CMK (cell line): ENCODE data around the gene B3GNT7.
"Not testable (repeated sequence)": the region's sequence is repeated elsewhere in the genome, so short reads cannot be mapped to it uniquely, and the experiment has no call there.

Experiments used
- DNase-seq: peaks from one replicate; pipeline ENCODE4 v3.0.0-alpha.2; 2010; ENCODE audit warnings: low read depth

Gene B3GNT7

DNA sequence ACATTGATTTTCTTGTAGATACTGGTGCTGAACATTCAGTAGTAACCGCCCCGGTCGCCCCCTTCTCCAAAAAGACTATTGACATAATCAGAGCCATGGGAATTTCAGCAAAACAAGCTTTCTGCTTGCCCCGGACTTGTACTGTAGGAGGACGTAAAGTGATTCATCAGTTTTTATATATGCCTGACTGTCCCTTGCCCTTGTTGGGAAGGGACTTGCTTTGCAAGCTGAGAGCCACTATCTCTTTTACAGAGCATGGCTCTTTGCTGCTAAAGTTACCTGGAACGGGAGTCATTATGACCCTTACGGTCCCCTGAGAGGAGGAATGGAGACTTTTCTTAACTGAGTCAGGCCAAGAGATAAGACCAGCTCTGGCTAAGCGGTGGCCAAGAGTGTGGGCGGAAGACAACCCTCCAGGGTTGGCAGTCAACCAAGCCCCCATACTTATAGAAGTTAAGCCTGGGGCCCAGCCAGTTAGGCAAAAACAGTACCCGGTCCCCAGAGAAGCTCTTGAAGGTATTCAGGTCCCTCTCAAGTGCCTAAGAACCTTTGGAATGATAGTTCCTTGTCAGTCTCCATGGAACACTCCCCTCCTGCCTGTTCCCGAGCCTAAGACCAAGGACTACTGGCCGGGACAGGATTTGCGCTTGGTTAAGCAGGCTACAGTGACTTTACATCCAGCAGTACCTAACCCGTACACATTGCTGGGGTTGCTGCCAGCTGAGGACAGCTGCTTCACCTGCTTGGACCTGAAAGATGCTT is 8.1 kb downstream of the B3GNT7 start:
- not testable (repeated sequence) for DNase-seq

DNA sequence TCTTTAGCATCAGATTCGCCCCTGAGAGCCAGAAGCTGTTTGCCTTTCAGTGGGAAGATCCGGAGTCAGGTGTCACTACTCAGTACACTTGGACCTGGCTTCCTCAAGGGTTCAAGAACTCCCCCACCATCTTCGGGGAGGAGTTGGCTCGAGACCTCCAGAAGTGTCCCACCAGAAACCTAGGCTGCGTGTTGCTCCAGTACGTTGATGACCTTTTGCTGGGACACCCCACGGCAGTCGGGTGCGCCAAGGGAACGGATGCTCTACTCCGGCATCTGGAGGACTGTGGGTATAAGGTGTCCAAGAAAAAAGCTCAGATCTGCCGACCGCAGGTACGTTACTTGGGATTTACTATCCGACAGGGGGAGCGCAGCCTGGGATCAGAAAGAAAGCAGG is 8.7 kb downstream of the B3GNT7 start:
- DNase-seq: not testable (repeated sequence)

DNA sequence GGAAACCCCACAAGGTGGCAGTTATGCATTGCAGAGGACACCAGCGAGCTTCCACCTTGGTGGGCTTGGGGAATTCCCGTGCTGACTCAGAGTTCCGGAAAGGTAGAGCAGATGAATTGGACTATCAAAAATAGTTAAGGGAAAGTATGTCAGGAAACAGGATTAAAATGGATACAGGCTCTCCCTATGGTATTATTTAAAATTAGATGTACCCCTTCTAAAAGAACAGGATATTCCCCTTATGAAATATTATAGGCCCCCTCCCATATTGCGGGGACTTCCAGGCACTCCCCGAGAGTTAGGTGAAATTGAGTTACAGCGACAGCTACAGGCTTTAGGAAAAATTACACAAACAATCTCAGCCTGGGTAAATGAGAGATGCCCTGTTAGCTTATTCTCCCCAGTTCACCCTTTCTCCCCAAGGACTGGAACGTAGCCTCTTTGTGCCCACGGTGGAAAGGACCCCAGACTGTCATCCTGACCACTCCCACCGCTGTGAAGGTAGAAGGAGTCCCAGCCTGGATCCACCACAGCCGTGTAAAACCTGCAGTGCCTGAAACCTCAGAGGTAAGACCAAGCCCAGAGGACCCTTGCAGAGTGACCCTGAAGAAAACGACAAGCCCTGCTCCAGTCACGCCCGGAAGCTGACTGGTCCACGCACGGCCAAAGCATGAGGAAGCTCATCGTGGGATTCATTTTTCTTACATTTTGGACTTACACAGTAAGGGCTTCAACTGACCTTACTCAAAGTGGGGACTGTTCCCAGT is 10.3 kb downstream of the B3GNT7 start:
- not testable (repeated sequence) for DNase-seq

DNA sequence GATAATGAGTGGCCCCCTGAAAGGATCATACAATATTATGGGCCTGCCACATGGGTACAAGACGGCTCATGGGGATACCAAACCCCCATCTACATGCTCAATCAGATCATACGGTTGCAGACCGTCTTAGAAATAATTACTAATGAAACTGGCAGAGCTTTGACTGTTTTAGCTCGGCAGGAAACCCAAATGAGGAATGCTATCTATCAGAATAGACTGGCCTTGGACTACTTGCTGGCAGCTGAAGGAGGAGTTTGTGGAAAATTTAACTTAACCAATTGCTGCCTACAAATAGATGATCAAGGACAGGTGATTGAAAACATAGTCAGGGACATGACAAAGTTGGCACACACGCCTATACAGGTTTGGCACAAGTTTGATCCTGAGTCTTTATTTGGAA is 12.2 kb downstream of the B3GNT7 start:
- not testable (repeated sequence) for DNase-seq

DNA sequence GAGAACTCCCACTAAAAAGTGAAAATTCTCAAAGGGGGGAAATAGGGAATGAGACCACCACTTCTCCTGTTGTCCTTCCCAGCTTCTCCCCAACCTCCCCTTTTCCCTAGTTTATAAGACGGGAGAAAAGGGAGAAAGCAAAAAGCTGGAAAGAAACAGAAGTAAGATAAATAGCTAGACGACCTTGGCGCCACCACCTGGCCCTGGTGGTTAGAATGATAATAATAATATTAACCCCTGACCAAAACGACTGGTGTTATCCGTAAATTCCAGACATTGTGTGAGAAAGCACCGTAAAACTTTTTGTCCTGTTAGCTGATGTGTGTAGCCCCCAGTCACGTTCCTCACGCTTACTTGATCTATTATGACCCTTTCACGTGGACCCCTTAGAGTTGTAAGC is 12.8 kb downstream of the B3GNT7 start:
- DNase-seq: not testable (repeated sequence)

DNA sequence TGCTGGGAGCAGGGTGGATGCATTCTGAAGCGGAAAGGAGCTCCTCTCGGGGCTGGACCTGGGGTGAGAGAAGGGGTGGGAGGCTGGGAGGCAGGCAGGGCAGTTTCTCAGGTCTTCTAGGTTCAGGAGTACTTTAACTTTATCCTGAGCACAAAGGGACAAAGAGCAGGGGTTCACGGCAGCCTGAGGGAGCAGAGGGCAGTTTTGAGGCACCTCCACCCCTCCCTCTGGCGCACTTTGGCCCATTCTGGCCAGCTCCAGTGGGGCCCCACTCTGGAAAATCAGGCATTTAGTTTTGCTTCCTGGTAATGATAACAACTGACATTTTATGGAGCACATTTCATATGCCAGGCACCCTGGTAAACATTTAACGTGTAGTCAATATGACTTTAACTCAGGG is 14.3 kb downstream of the B3GNT7 start:
- no peak for DNase-seq

DNA sequence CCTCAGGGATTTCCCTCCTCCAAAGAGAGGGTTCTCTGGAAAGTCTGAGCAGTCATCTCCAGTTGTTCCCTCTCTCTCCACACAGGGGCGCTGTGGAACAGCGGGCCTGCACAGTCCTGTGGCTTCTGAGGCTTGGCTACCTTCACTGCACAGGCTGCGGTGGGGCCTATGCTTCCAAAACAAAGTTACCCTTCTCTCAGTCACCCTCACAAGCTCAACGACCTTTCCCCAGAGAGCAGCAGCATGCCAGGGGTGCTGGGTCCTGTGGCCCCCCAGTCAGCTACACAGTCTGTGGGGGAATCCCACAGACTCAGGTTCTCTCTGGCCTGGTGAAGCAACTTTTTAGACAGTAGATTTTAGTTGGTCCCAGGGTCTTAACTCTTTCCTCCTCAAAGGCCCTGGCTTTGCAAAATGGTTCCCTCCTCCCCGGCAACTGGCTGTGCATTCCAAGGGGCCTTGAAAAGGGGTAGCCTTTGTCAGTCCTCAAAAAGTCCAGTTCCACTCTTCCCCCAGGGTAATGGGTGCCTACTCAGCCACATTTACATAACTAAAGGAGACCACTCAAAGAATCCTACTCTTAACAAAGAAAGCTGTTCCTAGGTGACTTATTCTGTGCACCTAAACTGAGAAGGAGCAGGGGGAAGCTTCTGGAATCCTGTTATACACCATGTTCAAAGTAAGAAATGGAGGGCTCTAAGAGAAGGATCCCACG is 14.9 kb downstream of the B3GNT7 start:
- no peak for DNase-seq

DNA sequence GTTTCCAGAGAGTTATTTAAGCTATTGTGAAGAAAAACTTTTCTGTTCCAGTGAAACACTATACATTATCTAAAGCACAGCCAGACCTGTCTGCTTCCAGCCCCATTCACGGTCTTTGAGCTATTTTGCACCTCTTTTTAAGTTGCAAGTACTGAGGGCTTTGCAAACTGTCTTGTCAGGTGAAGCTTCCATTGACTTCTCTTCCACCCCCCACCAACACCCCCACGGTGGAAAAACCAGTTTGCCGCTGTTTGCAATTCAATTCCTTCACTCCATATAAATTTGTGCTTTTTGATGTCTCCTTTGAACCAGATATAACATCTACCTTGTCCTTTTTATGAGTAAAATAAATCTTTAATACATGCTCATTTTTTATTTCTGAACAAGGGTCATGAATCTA is 15.7 kb downstream of the B3GNT7 start:
- no peak for DNase-seq

DNA sequence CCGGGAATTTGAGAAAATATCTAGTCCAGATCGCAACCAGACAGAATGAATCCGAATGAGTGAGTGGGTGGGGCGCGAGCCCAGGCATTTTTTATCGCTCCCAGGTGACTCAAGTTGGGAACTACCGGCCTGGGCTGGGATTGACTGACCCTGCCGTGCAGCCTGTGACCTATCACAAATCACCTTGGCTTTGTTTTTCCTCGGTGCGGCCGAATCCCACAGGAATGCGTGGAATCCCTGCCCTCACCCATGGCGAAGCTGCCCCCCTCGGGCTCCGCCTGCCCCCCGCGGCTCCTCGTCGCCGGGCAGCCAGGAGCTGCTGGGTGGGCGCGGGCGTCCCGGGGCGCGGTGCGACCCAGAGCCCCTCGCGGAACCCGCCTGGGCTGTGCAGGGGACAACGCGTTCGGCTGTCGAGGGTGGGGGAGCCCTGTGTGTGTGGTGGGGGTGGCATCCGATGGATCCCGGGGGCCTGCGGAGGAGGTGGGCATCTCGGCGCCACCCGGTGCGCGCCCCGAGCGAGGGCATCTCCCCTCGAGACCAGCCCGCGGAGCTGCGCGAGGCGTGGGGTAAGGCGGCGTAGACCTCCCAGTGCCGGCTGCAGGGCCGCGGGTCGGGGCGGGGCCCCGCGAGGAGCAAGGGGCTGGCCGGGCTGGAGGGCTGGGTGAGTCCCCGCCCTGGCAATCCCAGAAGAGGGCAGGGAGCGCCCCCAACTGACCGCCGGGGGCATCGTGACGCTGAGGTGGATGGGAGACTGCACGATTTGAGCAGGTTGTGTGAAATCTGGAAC is 16.5 kb downstream of the B3GNT7 start:
- no peak for DNase-seq

DNA sequence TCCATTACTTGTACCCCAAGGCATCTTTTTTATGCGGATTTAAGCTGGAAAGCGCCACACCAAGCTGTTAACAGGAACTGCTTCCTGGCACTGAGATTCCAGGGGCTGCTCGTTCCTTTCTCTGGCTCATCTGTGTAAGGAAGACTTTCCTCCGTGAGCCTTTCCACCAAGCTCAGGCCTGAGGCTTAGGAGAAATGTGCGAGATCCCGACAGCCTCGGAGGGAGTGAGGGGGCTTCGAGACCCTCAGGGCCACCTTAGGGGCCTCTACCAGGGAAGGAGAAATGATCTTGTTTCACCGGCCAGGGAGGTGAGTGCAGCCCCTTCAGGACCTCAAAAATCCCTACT is 17.1 kb downstream of the B3GNT7 start:
- DNase-seq: no peak

DNA sequence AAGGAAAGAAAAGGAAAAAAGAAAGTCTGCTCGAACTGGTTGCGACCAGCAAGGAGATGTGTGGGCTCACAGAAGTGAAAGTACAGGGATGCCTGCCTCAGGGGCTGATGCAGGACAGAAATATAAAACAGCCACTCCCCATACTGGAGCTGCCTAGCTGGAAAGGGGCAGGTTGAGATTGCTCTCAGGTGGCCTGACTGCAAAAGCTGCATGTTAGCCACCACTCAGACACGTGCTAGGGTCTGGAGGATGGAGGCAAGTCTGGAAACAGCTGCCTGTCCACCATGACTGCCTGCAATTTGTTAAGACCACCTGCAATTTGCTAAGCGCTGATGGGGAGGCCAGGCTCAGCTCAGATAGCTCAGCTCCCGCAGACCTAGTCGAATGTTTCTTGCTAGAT is 17.9 kb downstream of the B3GNT7 start:
- DNase-seq: no peak

DNA sequence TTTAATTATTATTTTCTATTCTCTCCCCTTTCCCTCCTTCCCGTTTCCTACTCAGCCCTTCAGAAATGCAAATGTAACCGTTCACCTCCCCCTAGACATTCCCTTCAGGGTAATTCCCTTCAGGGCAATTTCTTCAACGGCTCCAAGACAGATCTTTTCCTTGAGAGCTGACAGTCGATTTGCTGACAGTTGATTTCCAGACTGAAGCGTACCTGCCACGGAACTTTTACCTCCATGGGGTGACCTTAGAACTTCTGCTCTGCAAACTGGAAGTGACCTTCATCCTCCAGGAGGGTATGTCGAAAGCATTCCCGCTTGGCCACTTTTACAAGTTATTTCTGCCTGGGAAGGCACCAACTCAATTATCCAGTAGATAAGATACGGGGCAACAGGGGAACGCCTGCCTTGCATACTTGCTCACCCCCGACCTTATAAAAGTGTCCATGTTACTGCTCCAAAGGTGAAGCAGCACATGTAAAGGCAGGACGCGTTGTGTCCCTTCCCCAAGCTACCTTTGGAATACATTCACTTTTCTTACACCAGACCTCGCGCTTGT is 18.5 kb downstream of the B3GNT7 start:
- DNase-seq: no peak

DNA sequence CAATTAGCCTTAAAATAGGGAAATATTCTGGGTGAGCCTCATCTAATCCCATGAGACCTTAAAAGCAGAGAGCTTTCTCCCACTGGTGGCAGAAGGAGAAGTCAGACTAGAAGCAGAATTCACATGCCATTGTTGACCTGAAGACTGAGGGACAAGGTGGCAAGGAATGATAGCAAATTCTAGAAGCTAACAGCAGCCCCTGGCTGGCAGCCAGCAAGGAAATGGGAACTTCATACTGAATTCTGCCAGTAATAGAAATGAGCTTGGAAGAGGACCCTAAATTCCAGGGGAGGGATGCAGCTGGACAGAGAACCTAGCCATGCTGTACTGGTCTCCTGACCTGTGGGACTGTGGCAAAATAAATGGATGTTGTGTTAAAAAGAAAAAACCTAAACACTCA is 19.5 kb downstream of the B3GNT7 start:
- no peak for DNase-seq

DNA sequence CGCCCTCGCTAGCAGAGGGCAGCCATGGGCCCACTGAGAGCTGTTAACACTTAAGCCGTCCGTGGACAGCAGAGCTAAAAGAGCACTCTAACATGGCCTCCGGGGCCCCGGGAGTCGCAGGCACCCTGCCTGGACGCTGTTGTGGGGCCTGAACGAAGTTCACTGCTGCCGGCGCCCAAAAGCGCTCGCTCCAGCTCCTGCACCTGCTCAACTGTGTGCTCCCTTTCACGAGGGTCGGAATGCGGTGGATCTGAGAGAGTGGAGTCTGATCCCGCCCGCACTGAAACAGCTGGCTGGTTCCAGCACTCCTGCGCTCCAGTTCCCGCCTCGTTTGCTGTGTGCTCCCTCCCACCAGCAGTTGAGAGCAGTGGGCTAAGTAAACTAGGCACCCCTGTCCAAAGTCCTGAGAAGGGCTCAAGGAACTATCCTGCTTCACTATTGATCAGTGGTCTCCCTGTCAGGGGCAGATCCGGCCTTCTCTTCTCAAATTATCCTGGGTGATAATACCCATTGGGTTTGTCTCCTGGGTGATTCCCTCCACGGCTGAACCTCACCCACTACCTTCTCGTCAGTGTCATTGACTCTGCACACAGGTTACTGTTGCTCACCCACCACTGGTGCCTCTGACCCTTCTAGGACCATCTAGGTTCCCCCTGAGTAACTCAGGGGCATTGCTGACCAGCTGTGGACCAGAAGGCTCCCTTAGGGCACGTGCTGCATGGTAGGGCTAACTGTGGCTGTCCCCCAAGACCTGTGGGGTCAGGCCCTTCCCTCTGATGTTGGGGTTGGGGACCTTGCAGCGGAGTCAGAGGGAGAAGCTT is 23.5 kb downstream of the B3GNT7 start:
- DNase-seq: no peak

DNA sequence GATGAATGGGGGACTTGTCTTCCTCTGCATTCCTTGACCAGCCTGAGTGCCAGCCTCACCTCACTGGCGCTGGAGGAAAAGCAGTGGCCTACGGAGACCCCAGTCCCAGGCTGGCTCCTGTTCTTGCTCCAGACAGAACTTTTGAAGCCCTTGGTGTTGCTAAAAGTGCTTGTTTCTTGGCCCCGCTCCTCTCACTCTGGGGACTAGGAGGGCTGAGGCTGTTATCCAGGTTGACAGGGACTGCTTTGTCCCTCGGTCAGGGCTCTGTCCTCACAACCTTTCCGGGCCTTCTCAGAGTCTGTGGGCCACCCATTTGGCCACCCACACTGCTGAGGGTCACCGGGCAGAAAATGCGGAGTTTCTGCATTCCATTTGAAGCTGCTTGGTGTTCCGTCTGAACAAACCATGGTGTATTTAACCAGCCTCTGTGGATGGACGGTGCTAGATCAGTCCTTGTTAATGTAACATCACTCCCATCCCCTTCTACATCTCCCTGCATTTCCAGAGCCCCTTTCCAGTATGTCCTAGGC is 25.6 kb downstream of the B3GNT7 start:
- DNase-seq: no peak

DNA sequence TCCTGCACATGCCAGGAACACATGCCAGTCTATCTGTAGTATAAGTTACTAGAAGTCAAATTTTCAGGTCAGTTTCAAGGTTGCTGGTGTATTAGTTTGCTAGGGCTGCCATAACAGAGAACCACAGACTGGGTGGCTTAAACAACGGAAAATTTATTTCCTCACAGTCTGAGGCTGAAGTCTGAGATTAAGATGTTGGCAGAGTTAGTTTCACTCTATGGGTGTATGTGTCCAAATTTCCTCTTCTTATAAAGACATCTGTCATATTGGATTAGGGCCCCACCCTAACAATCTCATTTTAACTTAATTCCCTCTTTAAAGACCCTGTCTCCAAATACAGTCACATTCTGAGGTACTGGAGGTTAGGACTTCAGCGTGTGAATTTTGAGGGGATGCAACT is 26.5 kb downstream of the B3GNT7 start:
- DNase-seq: no peak

DNA sequence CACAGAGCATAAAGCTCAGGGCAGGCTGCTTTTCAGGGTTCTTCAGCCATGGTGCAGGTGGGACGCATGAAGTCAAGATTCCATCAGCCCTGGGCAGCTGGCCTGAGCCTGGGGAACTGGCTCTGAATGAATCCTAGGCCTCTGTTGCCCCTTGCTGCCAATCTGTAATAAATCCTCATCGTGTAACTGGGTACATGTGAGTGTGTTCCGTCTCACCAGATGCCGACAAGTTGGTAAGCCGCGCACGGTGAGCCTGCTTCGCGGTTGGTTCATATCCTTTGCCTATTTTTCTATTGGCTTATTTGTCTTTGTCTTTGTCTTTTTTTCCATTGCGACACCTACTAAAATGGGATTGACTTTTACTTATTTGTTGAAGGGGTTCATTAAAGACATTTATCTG is 27.7 kb downstream of the B3GNT7 start:
- no peak for DNase-seq

DNA sequence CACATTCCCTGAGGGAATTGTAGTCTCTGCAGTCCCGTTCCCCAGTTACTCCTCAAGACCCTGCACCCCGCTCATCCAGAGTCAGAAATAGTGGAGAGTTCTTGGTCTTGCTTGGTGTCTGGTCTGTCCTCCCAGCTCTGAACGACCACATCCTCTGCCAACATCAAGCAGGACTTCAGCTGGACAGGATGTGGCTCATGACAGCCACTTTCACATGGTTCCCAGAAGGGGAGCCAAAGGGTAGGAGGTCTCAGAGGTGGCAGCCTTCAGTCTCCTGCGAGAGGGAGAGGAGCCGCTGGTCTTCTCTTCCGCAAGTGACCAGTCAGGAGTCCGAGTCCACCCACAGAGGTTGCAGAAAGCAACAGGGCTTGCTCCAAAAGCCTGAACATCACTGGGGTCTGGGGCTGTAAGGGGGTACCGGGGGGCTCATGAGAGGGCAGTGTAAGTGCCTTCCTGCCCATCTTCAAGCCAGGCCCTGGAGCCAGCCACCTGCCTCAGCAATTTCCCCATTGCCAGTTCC is 29.8 kb downstream of the B3GNT7 start:
- peak; percentile 20 for DNase-seq

DNA sequence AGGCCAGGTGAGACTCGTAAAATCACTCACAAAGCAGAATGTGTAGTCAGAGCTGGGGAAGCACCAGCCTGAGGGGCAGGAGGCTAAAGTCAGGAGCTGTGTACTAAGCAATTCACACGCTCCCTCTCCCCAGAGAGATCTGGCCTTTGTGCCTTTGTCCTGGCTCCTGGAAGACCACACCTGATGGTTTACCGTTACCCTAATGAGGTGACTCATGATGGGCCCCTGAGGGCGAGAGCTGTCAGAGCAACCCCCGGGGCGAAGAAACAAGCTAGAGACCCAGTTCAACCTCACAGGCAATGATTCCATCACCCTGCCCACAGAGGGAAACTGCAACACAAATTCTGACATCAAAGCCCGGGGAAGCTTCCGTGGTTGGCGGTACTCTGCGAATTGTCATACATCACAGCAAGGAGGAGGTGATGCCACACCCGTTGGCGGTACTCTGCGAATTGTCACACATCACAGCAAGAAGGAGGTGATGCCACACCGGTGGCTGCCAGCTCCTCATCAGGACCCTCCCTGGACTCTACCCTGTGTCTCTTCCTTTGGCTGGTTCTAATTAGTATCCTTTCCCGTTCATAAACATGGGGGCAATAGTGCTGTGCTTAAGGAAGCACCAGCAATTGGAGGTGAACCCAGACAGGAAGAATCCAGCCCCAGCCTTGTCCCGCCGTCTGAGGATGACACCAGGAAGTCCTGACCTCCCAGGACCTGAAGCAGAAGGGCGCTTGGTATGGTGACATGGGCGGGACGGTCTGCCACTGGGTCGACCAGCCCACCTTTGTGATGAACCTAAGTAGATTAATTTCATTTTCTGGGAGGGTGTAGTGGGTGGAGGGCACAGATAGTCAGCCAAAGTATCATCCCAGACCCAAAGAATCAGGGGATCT is 30.5 kb downstream of the B3GNT7 start:
- no peak for DNase-seq

DNA sequence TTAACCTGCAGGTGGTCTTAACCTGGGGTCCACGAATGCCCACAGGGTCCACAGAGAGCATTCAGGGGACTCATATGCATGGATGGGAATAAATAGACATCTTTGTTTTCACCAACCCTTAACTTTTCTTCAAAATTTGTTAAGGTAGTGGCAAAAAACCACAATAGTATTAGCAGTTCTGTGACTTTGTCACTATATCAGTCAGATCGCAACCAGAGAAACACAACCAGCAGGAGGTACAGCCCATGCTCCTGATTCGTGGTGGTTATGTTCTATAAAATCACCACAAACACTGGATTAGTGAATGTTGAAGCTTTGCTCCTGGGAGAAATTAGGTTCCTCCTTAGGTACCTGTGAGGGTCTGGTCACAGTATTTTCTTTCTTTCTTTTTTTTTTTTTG is 31.6 kb downstream of the B3GNT7 start:
- no peak for DNase-seq
